Right lobe of liver (tissue), 6 donors: Measurements from ENCODE around the gene C20orf141. TPM values are rescaled to one million over a fixed set of nuclear protein-coding genes. Genes with fewer than 3 reads are reported as not detected.
"Not testable (repeated sequence)": the region's sequence is repeated elsewhere in the genome, so short reads cannot be mapped to it uniquely, and the experiment has no call there.

Experiments used
- ATAC-seq, 4 donors: fragments of 200-7000 bp; cut with Tn5 transposase; one replicate each; pipeline ENCODE4 v1.9.1; 2020; ENCODE audit warnings: mild to moderate bottlenecking in 4 of 4, moderate library complexity in 4 of 4
- DNase-seq, 3 donors: peaks; one replicate each; pipeline ENCODE4 v3.0.0-alpha.2; 2020
- H3K27ac ChIP-seq, 3 donors: fragments of 200-600 bp; one replicate each; pipeline ENCODE4 v1.8.0; 2022
- H3K27me3 ChIP-seq, 2 donors: fragments of 200-600 bp; one replicate each; pipeline ENCODE4 v1.8.0; 2022
- H3K36me3 ChIP-seq, 4 donors: fragments of 200-600 bp; sonication (generic) in 1 of 4; one replicate each; pipeline versions ENCODE4 v1.5.1 to v1.8.0; 2017 to 2022; ENCODE audit warnings: control low read depth in 1 of 4
- H3K4me1 ChIP-seq, 4 donors: fragments of 200-600 bp; sonication (generic) in 1 of 4; one replicate each; pipeline versions ENCODE4 v1.5.1 to v1.8.0; 2017 to 2022; ENCODE audit warnings: control low read depth in 1 of 4
- H3K4me3 ChIP-seq, 3 donors: fragments of 200-600 bp; one replicate each; pipeline ENCODE4 v1.8.0; 2022
- H3K9me3 ChIP-seq, 4 donors: fragments of 200-600 bp; sonication (generic) in 1 of 4; one replicate each; pipeline versions ENCODE4 v1.5.1 to v1.8.0; 2017 to 2022; ENCODE audit warnings: control low read depth in 1 of 4
- CTCF ChIP-seq, 4 donors: fragments of 200-600 bp in 3 of 4; fragments of 450-650 bp in 1 of 4; IDR thresholded peaks; one replicate each; pipeline versions ENCODE4 v1.5.1 to v1.8.0; 2016 to 2022; ENCODE audit warnings: antibody characterized with exemption in 4 of 4, mild to moderate bottlenecking in 2 of 4
- POLR2A ChIP-seq: fragments of 450-650 bp; IDR thresholded peaks from one replicate; pipeline ENCODE4 v1.6.1; 2017; ENCODE audit warnings: antibody characterized with exemption, mild to moderate bottlenecking
- WGBS: methylation state at CpG from one replicate; pipeline ENCODE4 v1.1.6; 2018; ENCODE audit warnings: low coverage, low lambda C conversion rate; ENCODE audit not compliant: insufficient coverage; ENCODE audit errors: missing lambda C conversion rate; 5-methylcytosine and 5-hydroxymethylcytosine counted together
- intact Hi-C, 2 donors: fragments of 100-400 bp; cut with DNase I; formaldehyde crosslinking; loops; one replicate each; pipeline versions ENCODE4 v1.11.2 to v1.14.1; 2022
- total RNA-seq, 6 experiments: library from RNA; depleted of rRNA in 2 of 6; stranded (reverse); fragments of >200 nt in 2 of 6; fragmentation: NEBNext Ultra II Directional in 3 of 6; extraction: Animal tissue kit (Norgen Biotek cat#: 25700) in 3 of 6; gene quantifications; one replicate each; pipeline versions ENCODE4 v1.1.0 to v1.2.4, GENCODE V29; 2016 to 2023
- donor health status: DM: no; HTN: yes; CAD: no.
- donor health status: DM: no; HTN: no; CAD: no.
- donor health status: DM: no; HTN: no; CAD: no.
- donor health status: DM: no; HTN: yes; CAD: no.
- donor health status: DM: no; HTN: yes; CAD: no.

Gene C20orf141
- total RNA-seq, 6 experiments from 2014 or later = not detected

- WGBS = 35% methylated on average over 4 of the region's 22 CpGs
- H3K4me3 ChIP-seq = no peak overlapping the region
- H3K36me3 ChIP-seq = no peaks in the 10 kb centered on the region
- no peaks in the 10 kb centered on the region for H3K27me3 ChIP-seq
- intact Hi-C loops = no loop called here
- ATAC-seq = peak in 3 of 4 donors; percentile 28 to 45 (median 34)
- DNase-seq = peak in 1 of 3 donors; percentile 45
- H3K9me3 ChIP-seq = no peaks in the 10 kb centered on the region
- no peaks in the 10 kb centered on the region for H3K4me1 ChIP-seq
- no peak for TF ChIP-seq POLR2A
- no peak for TF ChIP-seq CTCF (IDR thresholded peaks at IDR 0.05)
- H3K27ac ChIP-seq = no peak overlapping the region
Observed at GRCh38 chr20:2805689-2806350, 9.0 kb upstream of the C20orf141 start.

- Histone ChIP-seq H3K4me1 (no peaks in the 10 kb centered on the region), H3K27ac (no peak overlapping the region), H3K4me3 (no peak overlapping the region), H3K9me3 (no peaks in the 10 kb centered on the region), H3K36me3 (no peaks in the 10 kb centered on the region), H3K27me3 (no peaks in the 10 kb centered on the region)
- intact Hi-C loops = no loop called here
- DNase-seq = no peak
- TF ChIP-seq CTCF (IDR thresholded peaks at IDR 0.05) (no peak), POLR2A (no peak)
- peak in 3 of 4 donors; percentile 28 to 48 (median 43) for ATAC-seq
- 28% methylated on average over 4 of the region's 4 CpGs for WGBS
Observed at GRCh38 chr20:2806351-2806701, 8.5 kb upstream of the C20orf141 start.

- H3K4me3 ChIP-seq = no peak overlapping the region
- peak in 1 of 3 donors; percentile 24 for DNase-seq
- WGBS = 72% methylated on average over 4 of the region's 4 CpGs
- ATAC-seq = no peak
- intact Hi-C loops = no loop called here
- TF ChIP-seq POLR2A (no peak), CTCF (IDR thresholded peaks at IDR 0.05) (no peak)
- H3K4me1 ChIP-seq = no peaks in the 10 kb centered on the region
- H3K9me3 ChIP-seq = no peaks in the 10 kb centered on the region
- H3K36me3 ChIP-seq = no peaks in the 10 kb centered on the region
- H3K27ac ChIP-seq = no peak overlapping the region
- no peaks in the 10 kb centered on the region for H3K27me3 ChIP-seq
Observed at GRCh38 chr20:2807019-2807418, 7.8 kb upstream of the C20orf141 start.

- WGBS = no CpG with 5 or more reads among the region's 9 CpGs
- H3K4me3 ChIP-seq, intact Hi-C loops, H3K9me3 ChIP-seq, DNase-seq, H3K27me3 ChIP-seq, ATAC-seq, H3K27ac ChIP-seq, H3K4me1 ChIP-seq, H3K36me3 ChIP-seq: not testable (repeated sequence)
Observed at GRCh38 chr20:2807929-2808328, 6.9 kb upstream of the C20orf141 start.

GRCh38 chr20:2809690-2810089 is 5.1 kb upstream of the C20orf141 start:
- WGBS = 85% methylated on average over 8 of the region's 10 CpGs
- ATAC-seq = no peak
- Histone ChIP-seq H3K4me1 (no peaks in the 10 kb centered on the region), H3K4me3 (no peak overlapping the region), H3K27ac (no peak overlapping the region), H3K27me3 (no peaks in the 10 kb centered on the region), H3K9me3 (no peaks in the 10 kb centered on the region), H3K36me3 (no peaks in the 10 kb centered on the region)
- intact Hi-C loops = no loop called here
- TF ChIP-seq CTCF (IDR thresholded peaks at IDR 0.05) (no peak), POLR2A (no peak)
- DNase-seq = no peak
